SK-N-MC (cell line): ENCODE data around the gene STEEP1.

Experiments
- DNase-seq: peaks from one replicate; pipeline ENCODE4 v3.0.0-alpha.2; 2011; ENCODE audit warnings: low read depth, low spot score
- H3K27ac ChIP-seq: fragments of 200-600 bp; sonication (generic); 2 replicates; pipeline ENCODE4 v1.5.1; 2016; ENCODE audit warnings: mixed run types
- H3K36me3 ChIP-seq: fragments of 200-600 bp; sonication (generic); 2 replicates; pipeline ENCODE4 v1.6.1; 2017; ENCODE audit warnings: antibody characterized with exemption, low read length, mixed read lengths; ENCODE audit not compliant: insufficient read depth
- H3K4me3 ChIP-seq: fragments of 200-600 bp; sonication (generic); 2 replicates; pipeline ENCODE4 v1.5.1; 2016
- H3K9ac ChIP-seq: fragments of 200-600 bp; sonication (generic); 2 replicates; pipeline ENCODE4 v1.8.0; 2017; ENCODE audit warnings: mixed run types, mixed read lengths; ENCODE audit not compliant: insufficient read length
- H3K9me3 ChIP-seq: fragments of 200-600 bp; sonication (generic); 2 replicates; pipeline ENCODE4 v1.6.1; 2017; ENCODE audit warnings: low read depth, mild to moderate bottlenecking, antibody characterized with exemption, low read length, moderate library complexity, mixed read lengths
- EZH2 ChIP-seq: fragments of 200-600 bp; sonication (generic); IDR thresholded peaks from one replicate; pipeline ENCODE4 v1.6.1; 2017; ENCODE audit warnings: antibody characterized with exemption
- FOXP2 ChIP-seq: optimal IDR thresholded peaks from 2 replicates; pipeline ENCODE3; 2011; ENCODE audit warnings: mild to moderate bottlenecking, moderate library complexity; ENCODE audit not compliant: insufficient read depth; ENCODE audit errors: extremely low read length, control extremely low read depth
- POLR2AphosphoS5 ChIP-seq: IDR thresholded peaks from 2 replicates; pipeline ENCODE4 v1.6.1; 2012; ENCODE audit warnings: mild to moderate bottlenecking, low read depth, low read length, borderline replicate concordance

Gene STEEP1

GRCh38 chrX:119549327-119550016 is 15.7 kb downstream of the STEEP1 start:
- no peaks in the 10 kb centered on the region for H3K36me3 ChIP-seq
- H3K9me3 ChIP-seq: no peaks in the 10 kb centered on the region
- no peak for TF ChIP-seq FOXP2
- DNase-seq: no peak
- no peak overlapping the region for H3K27ac ChIP-seq
- H3K4me3 ChIP-seq: no peak overlapping the region
- H3K9ac ChIP-seq: no peak overlapping the region

GRCh38 chrX:119541188-119541587 is 24.0 kb downstream of the STEEP1 start:
- no peak for DNase-seq
- no peak overlapping the region for H3K4me3 ChIP-seq
- no peaks in the 10 kb centered on the region for H3K36me3 ChIP-seq
- no peak overlapping the region for H3K9ac ChIP-seq
- TF ChIP-seq POLR2AphosphoS5 (no peak), EZH2 (no peak), FOXP2 (no peak)
- H3K27ac ChIP-seq: no peak overlapping the region
- no peaks in the 10 kb centered on the region for H3K9me3 ChIP-seq

- H3K36me3 ChIP-seq: no peaks in the 10 kb centered on the region
These were observed 25.3 kb downstream of the STEEP1 start for GRCh38 chrX:119539872-119540271.

DNA sequence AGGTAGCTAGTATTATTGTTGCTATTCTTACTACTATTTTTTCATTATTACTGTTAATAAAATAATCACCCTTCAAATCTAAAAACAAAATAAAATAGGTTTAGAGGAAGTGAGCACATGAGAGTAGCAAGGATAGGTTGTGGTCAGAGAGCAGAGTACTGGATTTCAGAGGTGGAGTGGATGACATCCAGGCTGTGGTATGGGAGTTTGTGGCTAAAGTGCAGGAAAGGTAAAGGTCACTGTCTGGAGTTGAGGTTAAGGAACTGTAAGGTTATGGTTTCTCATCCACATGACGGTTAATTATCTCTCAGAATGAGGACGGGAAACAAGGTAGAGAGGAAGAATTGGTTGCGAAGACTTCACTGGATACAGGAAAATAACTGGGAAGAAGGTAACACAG is 27.7 kb downstream of the STEEP1 start:
- TF ChIP-seq FOXP2: no peak
- no peak for TF ChIP-seq POLR2AphosphoS5
- no peak for TF ChIP-seq EZH2
- no peaks in the 10 kb centered on the region for H3K36me3 ChIP-seq

More at GRCh38 chrX:119539872-119540271, 25.3 kb downstream of the STEEP1 start:
- no peak for DNase-seq
- Histone ChIP-seq H3K27ac (no peak overlapping the region), H3K4me3 (no peak overlapping the region), H3K9ac (no peak overlapping the region), H3K9me3 (no peaks in the 10 kb centered on the region)
- TF ChIP-seq POLR2AphosphoS5: no peak
- TF ChIP-seq FOXP2: no peak
- TF ChIP-seq EZH2: no peak

DNA sequence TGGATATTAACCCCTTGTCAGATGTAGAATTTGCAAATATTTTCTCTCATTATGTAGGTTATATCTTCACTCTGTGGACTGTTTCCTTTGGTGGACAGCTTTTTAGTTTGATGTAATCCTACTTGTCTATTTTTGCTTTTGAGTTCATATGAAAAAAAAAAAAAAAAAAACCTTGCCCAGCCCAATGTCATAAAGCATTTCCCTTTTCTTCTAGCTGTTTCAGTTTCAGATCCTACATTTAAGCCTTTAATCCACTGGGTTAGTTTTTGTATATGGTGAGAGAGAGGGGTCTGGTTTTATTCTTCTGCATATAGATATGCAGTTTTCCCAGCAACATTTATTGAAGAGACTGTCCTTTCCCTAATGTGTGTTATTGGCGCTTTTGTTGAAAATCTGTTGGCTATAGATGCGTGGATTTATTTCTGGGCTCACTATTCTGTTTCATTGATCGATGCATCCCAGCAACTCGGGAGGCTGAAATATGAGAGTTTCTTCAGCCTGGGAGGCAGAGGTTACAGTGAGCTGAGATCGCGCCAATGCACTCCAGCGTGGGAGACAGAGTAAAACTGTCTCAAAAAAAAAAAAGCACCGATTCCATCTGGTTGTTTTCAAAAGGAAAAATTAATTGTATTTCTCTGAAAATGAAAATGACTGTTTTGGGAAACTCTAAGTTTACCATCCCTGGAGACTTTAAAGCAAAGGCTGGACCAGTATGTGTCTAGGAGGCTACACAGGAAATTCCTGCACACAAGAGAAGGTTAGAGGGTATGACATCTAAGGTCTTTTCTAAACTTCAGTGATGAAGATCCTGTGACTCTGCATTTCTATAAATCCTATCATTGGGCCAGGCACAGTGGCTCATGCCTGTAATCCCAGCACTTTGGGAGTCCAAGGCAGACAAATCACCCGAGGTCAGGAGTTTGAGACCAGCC is 35.6 kb downstream of the STEEP1 start:
- H3K9ac ChIP-seq: no peak overlapping the region
- DNase-seq: no peak

More for the DNA sequence above, 27.7 kb downstream of the STEEP1 start:
- peak overlapping the region; percentile 94 for H3K27ac ChIP-seq
- no peaks in the 10 kb centered on the region for H3K9me3 ChIP-seq
- H3K4me3 ChIP-seq: 0 out of 2 replicates have a peak overlapping the region, but pooled peaks have one; percentile 5
- DNase-seq: no peak
- H3K9ac ChIP-seq: peak overlapping the region; percentile 9

DNA sequence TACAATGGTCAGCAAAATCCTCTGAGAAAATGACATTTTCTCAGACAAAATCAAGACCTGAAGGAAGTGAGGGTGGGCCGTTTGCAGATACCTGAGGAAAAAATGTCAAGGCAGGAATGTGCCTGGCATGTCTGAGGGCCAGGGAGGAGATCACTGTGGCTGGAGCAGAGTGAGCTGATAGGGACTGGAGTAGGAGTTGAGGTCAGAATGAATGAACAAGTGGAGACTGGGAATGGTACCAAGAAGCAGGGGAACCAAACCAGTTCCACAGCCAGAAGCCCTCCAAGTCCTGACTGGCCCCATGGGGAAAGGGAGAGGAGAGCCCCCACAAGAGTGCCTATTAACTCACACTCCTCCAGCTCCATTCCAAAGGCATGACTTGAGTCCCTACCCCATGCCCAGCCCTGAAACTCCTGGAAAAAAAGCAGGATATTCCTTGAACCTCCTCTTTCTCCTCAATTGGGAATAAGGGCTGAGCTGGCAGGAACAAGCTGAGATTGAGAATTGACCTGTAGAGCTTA is 41.5 kb downstream of the STEEP1 start:
- no peak for DNase-seq
- Histone ChIP-seq H3K9ac (no peak overlapping the region), H3K9me3 (no peaks in the 10 kb centered on the region), H3K36me3 (no peaks in the 10 kb centered on the region), H3K27ac (no peak overlapping the region), H3K4me3 (no peak overlapping the region)
- TF ChIP-seq POLR2AphosphoS5 (no peak), FOXP2 (no peak), EZH2 (no peak)

More for the DNA sequence above, 35.6 kb downstream of the STEEP1 start:
- H3K4me3 ChIP-seq: no peak overlapping the region
- H3K27ac ChIP-seq: no peak overlapping the region
- no peaks in the 10 kb centered on the region for H3K9me3 ChIP-seq
- H3K36me3 ChIP-seq: no peaks in the 10 kb centered on the region
- no peak for TF ChIP-seq EZH2
- no peak for TF ChIP-seq FOXP2
- no peak for TF ChIP-seq POLR2AphosphoS5

DNA sequence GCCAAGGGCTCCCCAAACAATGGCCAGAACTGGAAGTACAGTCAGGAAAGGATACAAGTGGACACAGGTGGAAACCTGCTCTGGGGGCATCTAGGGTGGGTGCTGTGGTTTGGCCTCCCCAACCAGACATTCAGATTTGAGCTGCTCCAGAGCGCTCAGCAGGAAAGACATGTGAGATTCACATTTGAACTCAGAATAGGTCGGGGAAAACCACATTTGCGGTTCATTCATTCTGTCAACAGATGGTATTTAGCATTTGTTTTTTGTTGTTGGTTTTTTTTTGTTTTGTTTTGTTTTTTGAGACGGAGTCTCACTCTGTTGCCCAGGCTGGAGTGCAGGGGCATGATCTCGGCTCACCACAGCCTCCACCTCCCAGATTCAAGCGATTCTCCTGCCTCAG is 44.0 kb downstream of the STEEP1 start:
- DNase-seq: no peak
- H3K9ac ChIP-seq: no peak overlapping the region
- TF ChIP-seq FOXP2 (no peak), EZH2 (no peak), POLR2AphosphoS5 (no peak)
- no peak overlapping the region for H3K4me3 ChIP-seq
- no peaks in the 10 kb centered on the region for H3K36me3 ChIP-seq
- H3K27ac ChIP-seq: no peak overlapping the region
- no peaks in the 10 kb centered on the region for H3K9me3 ChIP-seq

GRCh38 chrX:119518371-119518770 is 46.8 kb downstream of the STEEP1 start:
- no peak for DNase-seq

More at GRCh38 chrX:119518371-119518770, 46.8 kb downstream of the STEEP1 start:
- Histone ChIP-seq H3K9me3 (no peaks in the 10 kb centered on the region), H3K9ac (no peak overlapping the region), H3K27ac (no peak overlapping the region), H3K4me3 (no peak overlapping the region), H3K36me3 (no peaks in the 10 kb centered on the region)
- TF ChIP-seq POLR2AphosphoS5 (no peak), EZH2 (no peak), FOXP2 (no peak)
